Measurements from ENCODE around the gene CD58. TPM values are rescaled to one million over a fixed set of nuclear protein-coding genes. Genes with fewer than 3 reads are reported as not detected.

Gene CD58
- polyA plus RNA-seq, 3 donors: 81.0 to 168 (median 128) TPM

- intact Hi-C loops (cut with micrococcal nuclease): no loop called here
- H3K4me1 Mint-ChIP-seq: peaks cover 85% of the 10 kb centered on the region
- H3K27ac ChIP-seq (ENCODE audit: low read depth in 1 of 2, low read length in 2 of 2): peak overlapping the region in 1 of 2 donors; percentile 72
Observed at GRCh38 chr1:116561563-116561962, 9.3 kb downstream of the CD58 start.

GRCh38 chr1:116560704-116561490 lies 9.9 kb downstream of the CD58 start:
- peak overlapping the region; percentile 43 to 84 (median 64) for H3K27ac Mint-ChIP-seq
- Histone ChIP-seq H4K20me1 (ENCODE audit: insufficient read depth, low read length) (peaks cover 93% of the 10 kb centered on the region), H3K9me3 (replicated peaks in 1 of 2; ENCODE audit: control insufficient read depth in 1 of 2, insufficient read depth in 1 of 2, low read length in 2 of 2) (no peaks in the 10 kb centered on the region), H3K4me3 (replicated peaks in 1 of 3; ENCODE audit: low read depth in 2 of 3, low read length in 3 of 3) (no peak overlapping the region), H3K79me2 (ENCODE audit: insufficient read depth, low read length) (peaks cover 100% of the 10 kb centered on the region), H3K27me3 (ENCODE audit: control insufficient read depth in 2 of 2, insufficient read depth in 2 of 2, low read length in 2 of 2) (no peaks in the 10 kb centered on the region), H3K27ac (ENCODE audit: low read depth in 1 of 2, low read length in 2 of 2) (peak overlapping the region in 1 of 2 donors; percentile 66), H3K4me1 (ENCODE audit: control insufficient read depth in 1 of 2, insufficient read depth in 2 of 2, low read length in 2 of 2) (peaks cover 47 to 61% of the 10 kb centered on the region in 2 donors), H3K36me3 (replicated peaks in 1 of 2; ENCODE audit: control insufficient read depth in 1 of 2, insufficient read depth in 2 of 2, low read length in 2 of 2) (peaks cover 0 to 20% of the 10 kb centered on the region in 2 donors), H2AFZ (ENCODE audit: insufficient read depth, low read depth, low read length, poor library complexity, severe bottlenecking) (no peak overlapping the region), H3K9ac (ENCODE audit: insufficient read depth, low read length, poor library complexity, severe bottlenecking) (no peak overlapping the region), H3K4me2 (replicated peaks; ENCODE audit: extremely low read depth, low read length, poor library complexity, severe bottlenecking) (no peak overlapping the region)
- intact Hi-C loops (cut with micrococcal nuclease): no loop called here
- no peak for TF ChIP-seq CTCF (IDR thresholded peaks at IDR 0.05)
- peaks cover 47 to 56% of the 10 kb centered on the region in 2 donors for H3K36me3 Mint-ChIP-seq
- 100% methylated on average over 1 of the region's 4 CpGs for WGBS (ENCODE audit: insufficient coverage)
- H3K9me3 Mint-ChIP-seq: peaks cover 0 to 16% (median 11%) of the 10 kb centered on the region in 7 donors
- no peak overlapping the region for H3K4me3 Mint-ChIP-seq
- no peaks in the 10 kb centered on the region for H3K27me3 Mint-ChIP-seq (ENCODE audit: low read depth in 3 of 3)
- peaks cover 84% of the 10 kb centered on the region for H3K4me1 Mint-ChIP-seq
- DNase-seq: peak in 1 of 3 donors; percentile 28

More at GRCh38 chr1:116561563-116561962, 9.3 kb downstream of the CD58 start:
- H2AFZ ChIP-seq (ENCODE audit: insufficient read depth, low read depth, low read length, poor library complexity, severe bottlenecking): no peak overlapping the region
- DNase-seq: no peak
- no peaks in the 10 kb centered on the region for H3K9me3 ChIP-seq (replicated peaks in 1 of 2; ENCODE audit: control insufficient read depth in 1 of 2, insufficient read depth in 1 of 2, low read length in 2 of 2)
- H3K9ac ChIP-seq (ENCODE audit: insufficient read depth, low read length, poor library complexity, severe bottlenecking): no peak overlapping the region
- peaks cover 100% of the 10 kb centered on the region for H3K79me2 ChIP-seq (ENCODE audit: insufficient read depth, low read length)
- peaks cover 0 to 16% (median 11%) of the 10 kb centered on the region in 7 donors for H3K9me3 Mint-ChIP-seq
- no peaks in the 10 kb centered on the region for H3K27me3 Mint-ChIP-seq (ENCODE audit: low read depth in 3 of 3)
- no peaks in the 10 kb centered on the region for H3K27me3 ChIP-seq (ENCODE audit: control insufficient read depth in 2 of 2, insufficient read depth in 2 of 2, low read length in 2 of 2)
- no peak overlapping the region for H3K4me3 ChIP-seq (replicated peaks in 1 of 3; ENCODE audit: low read depth in 2 of 3, low read length in 3 of 3)
- H3K4me2 ChIP-seq (replicated peaks; ENCODE audit: extremely low read depth, low read length, poor library complexity, severe bottlenecking): no peak overlapping the region
- no peak overlapping the region for H3K4me3 Mint-ChIP-seq
- H3K27ac Mint-ChIP-seq: peak overlapping the region in 4 of 7 donors; percentile 37 to 84 (median 65)
- H3K36me3 Mint-ChIP-seq: peaks cover 50 to 59% of the 10 kb centered on the region in 2 donors
- H3K4me1 ChIP-seq (ENCODE audit: control insufficient read depth in 1 of 2, insufficient read depth in 2 of 2, low read length in 2 of 2): peaks cover 40 to 55% of the 10 kb centered on the region in 2 donors
- TF ChIP-seq CTCF (IDR thresholded peaks at IDR 0.05): no peak
- H4K20me1 ChIP-seq (ENCODE audit: insufficient read depth, low read length): peaks cover 93% of the 10 kb centered on the region
- H3K36me3 ChIP-seq (replicated peaks in 1 of 2; ENCODE audit: control insufficient read depth in 1 of 2, insufficient read depth in 2 of 2, low read length in 2 of 2): peaks cover 0 to 20% of the 10 kb centered on the region in 2 donors

All from CD14-positive monocyte (primary cell).